NCI-H526 (cell line): ENCODE data around the gene CDC42BPB.
A peak's percentile ranks its signal among the peaks of the same experiment; 100 is the strongest.
"Not testable (repeated sequence)": the region's sequence is repeated elsewhere in the genome, so short reads cannot be mapped to it uniquely, and the experiment has no call there.

Experiments used
- DNase-seq, 2 experiments: peaks; one replicate each; lab custom pipeline; 2025; lab: John Stamatoyannopoulos, UW

Gene CDC42BPB

DNA sequence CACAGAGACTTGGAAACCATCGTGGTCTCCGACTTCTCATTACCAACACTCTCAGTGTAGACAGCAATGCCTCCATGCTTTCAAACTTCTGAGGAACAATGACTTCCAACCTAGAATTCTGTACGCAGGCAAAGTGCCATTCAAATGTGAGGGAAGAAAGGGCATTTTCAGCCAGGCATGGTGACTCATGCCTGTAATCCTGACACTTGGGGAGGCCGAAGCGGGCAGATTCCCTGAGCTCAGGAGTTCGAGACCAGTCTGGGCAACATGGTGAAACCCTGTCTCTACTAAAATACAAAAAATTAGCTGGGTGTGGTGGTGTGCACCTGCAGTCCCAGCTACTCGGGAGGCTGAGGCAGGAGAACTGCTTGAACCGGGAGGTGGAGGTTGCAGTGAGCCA lies 9.9 kb downstream of the CDC42BPB start:
- DNase-seq, result not testable (repeated sequence)

- DNase-seq, result no peak
Measured at GRCh38 chr14:103045371-103045869, 11.9 kb downstream of the CDC42BPB start.

DNA sequence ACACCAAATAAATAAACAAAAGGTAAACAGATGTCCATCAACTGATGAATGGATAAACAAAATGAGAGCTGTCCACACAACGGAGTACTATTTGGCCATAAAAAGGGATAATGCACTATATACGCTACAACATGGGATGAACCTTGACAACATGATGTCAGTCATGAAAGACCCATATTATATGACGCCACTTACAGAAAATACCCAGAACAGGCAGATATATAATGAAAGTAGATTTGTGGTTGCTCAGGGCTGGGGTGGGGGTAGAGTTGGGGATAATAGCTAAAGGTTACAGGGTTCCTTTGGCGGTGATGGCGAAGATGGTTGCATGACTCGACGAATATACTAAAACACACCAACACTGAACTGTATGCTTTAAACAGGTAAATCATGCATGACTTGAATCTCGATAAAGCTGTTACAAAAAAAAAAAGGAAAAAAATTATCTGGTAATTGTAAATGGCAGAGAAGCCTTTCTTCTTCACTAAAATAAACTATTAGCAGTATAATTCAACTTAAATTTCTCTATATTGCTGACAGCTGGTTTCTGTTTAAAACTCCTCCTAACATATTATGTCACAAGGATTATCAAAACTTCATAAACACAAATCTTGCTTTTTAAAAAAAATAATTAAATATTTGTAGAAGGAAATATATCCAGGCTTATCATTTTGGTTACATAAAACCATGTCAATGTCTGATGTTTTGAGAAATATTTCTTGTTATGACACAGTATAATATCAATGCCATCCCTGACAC lies 13.9 kb downstream of the CDC42BPB start:
- DNase-seq, result no peak

DNA sequence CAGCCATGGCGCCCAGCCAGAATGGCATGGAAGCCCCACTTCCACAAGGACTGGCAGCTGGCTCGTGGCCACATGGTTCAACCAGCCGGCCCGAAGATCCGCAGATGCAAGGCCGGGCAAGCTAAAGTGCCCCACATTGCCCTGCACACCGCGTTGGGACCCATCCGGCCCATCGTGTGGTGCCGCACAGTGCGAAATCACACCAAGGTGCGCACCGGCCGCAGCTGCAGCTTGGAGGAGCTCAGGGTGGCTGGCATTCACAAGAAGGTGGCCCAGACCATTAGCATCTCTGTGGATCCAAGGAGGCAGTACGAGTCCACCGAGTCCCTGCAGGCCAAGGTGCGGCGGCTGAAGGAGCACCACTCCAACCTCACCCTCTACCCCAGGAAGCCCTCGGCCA lies 15.9 kb downstream of the CDC42BPB start:
- DNase-seq, result no peak

DNA sequence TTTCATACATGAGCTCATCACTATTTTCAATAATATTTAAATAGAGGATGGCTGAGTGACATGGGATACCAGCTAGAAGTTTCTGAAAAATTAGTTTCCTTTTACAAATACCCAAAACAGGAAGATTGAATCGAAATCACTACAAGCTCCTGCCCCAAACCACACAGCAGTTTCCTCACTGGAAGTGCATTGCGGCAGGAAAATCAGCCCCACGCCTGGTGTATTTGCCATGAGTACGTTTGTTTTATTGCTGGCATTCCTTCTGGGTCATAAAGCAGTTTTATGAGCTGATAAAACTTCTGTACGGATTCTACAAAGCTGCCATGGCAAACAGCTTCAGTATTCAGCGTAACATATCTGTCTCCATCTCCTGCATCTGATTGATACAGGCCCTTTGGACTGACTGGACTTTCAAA lies 23.7 kb downstream of the CDC42BPB start:
- peak; percentile 29 to 30 for DNase-seq

DNA sequence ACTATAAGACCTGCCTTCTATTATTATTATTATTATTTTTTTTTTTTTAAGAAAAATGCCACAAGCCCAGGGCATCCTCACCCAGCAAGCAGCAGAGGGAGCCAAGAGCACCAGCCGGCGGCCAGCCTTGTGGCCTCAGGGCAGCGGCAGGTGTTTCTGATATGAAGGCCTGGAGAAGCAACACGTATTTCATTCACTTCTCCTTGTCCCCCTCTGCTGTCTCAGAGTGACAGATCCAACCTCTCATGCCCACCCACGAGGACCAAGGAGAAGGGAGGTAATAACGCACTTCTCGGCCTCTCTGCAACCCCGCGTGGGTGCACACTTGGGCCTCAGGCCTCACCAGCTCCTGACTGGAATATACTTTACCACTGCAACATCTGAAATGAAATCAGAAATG lies 25.4 kb downstream of the CDC42BPB start:
- peak; percentile 63 to 80 for DNase-seq

GRCh38 chr14:103031566-103031911 lies 25.8 kb downstream of the CDC42BPB start:
- peak; percentile 62 to 82 for DNase-seq

DNA sequence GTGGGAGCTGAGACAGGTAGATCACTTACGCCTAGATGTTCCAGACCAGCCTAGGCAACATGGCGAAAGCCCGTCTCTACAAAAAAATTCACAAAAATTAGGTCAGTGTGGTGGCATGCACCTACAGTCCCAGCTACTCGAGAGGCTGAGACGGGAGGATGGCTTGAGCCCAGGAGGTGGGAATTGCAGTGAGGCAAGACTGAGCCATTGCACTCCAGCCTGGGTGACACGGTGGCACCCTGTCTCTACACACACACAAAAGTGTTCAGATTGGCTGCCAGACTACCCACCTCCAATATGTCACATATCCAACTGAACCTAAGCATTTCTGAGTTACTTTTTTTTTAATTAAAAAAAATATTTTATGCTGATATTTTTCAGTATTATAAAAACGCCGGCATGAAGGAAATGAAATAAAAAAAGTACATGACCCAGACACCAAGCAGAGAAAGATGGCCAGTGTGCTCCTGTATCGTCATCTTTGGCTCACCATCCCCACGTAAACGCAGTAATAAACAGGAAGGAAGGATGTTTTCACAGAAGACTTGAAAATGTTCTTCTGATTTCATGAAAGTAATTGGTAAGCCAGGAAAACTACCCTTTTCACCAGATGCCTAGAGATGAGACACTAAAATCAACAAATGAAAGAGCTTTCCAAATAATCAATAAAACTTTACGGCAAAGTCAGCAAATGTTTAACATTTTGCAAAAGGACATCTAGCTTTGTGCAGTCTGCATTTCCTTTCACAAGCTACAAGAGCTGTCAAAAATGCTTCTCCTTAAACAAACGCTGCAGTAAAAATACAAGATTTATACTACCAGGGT lies 26.4 kb downstream of the CDC42BPB start:
- DNase-seq, result no peak

DNA sequence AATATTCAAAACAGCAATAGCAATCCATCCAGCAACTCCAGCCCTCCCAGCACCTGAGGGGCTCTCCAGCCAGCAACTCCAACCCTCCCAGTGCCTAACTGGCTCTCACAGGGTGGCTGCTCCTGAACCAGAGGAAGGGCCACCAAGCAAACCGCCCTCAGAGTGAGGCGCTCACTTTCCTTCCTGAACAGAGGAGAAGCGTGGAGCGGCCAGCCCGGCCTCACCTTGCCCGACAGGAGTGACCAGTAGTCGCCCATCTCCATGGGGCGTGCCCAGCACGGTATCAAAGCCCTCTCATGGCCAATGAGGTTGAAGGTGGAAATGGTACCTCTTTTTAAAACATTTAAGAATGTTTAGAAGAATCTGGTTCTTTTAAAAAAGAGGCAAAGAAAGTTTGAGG lies 27.4 kb downstream of the CDC42BPB start:
- DNase-seq, result peak in 1 of 2 experiments; percentile 17

GRCh38 chr14:103028772-103029171 lies 28.6 kb downstream of the CDC42BPB start:
- no peak for DNase-seq

- DNase-seq, result no peak
Measured at GRCh38 chr14:103028161-103028767, 29.1 kb downstream of the CDC42BPB start.

DNA sequence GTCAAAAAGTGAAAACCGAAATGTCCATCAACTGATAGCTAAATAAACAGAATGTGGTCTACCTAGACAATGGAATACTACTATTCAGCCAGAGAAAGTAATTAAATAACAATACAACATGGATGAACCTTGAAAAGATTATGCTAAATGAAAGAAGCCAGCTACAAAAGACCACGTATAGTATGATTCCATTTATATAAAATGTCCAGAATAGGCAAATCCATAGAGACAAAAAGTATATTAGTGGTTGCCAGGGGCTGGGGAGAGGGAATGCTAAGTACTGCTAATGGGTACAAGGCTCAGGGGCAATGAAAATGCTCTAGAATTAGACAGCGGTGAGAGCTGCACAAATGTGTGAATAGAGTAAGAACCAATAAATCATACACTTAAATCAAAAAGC lies 29.9 kb downstream of the CDC42BPB start:
- no peak for DNase-seq

- DNase-seq, result no peak
Measured at GRCh38 chr14:103026988-103027387, 30.4 kb downstream of the CDC42BPB start.

- not testable (repeated sequence) for DNase-seq
Measured at GRCh38 chr14:103026196-103026595, 31.2 kb downstream of the CDC42BPB start.

DNA sequence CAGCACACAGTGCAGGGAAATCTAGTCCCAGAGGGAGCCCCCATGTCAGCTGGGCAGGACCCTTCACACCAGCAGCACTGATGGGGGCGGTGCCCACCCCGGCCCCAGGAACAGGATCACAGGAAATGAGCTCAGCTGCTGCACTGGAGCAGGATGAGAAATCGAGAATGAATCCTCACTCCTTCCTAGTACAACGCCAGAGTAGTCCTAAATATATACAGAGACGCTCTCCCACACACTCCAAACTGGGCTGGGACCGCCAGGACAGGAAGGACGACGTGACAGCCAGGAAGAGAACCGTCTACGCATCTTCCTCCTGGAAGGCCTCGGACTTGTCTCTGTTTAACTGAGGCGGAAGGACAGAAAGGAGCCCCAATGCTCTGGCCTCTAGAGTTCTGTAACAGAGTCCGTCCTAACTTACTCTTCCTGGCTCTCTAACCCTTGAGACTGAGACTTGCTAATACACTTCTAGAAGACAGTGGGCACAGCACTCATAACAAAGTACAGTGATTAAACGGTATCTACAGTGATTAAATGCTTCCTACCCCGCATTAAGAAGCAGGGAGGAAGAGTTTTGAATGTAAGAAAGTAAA lies 33.4 kb downstream of the CDC42BPB start:
- DNase-seq, result no peak

GRCh38 chr14:103022685-103023044 lies 34.7 kb downstream of the CDC42BPB start:
- no peak for DNase-seq

DNA sequence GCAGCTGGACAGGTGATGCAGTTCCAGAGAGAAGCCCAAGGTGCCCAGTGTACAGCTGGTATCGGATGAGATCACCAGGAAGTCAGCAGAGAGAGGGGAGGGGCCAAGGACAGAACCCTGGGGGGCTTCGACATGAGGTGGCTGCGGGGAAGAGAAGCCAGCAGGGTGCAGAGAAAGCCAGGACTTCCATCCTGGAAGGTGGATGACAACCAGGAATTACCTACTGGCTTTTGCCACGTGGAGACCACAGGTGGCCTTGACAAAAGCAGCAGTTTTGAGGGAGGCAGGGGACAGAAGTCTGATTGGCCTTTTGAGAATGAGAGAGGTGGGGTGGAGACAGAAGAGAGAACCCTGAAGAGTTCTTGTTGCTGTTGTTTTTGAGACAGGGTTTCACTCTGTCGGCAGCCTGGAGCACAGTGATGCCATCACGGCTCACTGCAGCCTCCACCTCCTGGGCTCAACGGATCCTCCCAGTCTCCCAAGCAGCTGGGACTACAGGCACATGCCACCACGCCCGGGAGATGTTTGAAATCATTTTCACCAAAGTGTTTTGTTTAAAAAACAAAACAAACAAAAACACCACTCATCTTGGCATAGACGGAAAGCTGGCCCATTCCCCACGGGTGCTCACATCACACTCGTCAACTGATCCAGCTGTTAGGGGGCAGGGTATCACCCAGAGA lies 35.2 kb downstream of the CDC42BPB start:
- peak in 1 of 2 experiments; percentile 23 for DNase-seq

DNA sequence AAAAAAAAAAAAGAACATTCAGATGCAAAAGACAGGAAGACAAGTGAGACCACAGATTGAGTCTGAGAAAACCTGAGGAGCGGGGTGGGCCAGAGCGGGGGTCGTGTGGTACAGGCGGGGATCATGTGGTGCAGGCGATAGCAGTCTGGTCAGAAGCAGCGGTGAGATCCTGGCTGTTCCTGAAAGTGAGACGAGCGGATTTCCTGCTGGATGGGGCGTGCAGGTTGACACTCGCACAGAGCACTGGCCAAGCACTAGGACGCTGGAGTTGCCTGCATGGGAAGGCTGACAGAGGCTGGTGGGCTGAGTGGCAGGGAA lies 35.7 kb downstream of the CDC42BPB start:
- no peak for DNase-seq

GRCh38 chr14:103020271-103021170 lies 36.8 kb downstream of the CDC42BPB start:
- no peak for DNase-seq

DNA sequence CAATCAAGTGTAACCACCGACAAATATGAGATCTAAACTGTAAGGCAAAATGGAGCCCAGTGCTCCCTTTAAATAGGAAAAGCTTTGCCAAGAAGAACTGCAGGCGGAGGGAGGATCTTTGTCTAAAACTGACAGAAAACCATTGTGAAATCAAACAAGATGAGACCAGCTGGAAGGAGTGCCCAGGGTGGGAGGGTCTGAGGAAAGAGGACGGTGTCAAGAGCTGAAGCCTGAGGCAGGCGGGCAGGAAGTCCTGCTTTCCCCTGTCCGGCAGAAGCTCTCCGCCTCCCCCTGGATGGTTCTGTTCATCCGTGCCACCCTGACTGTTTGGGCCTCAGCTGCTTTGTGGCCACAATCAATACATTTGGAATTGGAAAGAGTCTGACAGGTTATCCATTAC lies 37.5 kb downstream of the CDC42BPB start:
- no peak for DNase-seq

DNA sequence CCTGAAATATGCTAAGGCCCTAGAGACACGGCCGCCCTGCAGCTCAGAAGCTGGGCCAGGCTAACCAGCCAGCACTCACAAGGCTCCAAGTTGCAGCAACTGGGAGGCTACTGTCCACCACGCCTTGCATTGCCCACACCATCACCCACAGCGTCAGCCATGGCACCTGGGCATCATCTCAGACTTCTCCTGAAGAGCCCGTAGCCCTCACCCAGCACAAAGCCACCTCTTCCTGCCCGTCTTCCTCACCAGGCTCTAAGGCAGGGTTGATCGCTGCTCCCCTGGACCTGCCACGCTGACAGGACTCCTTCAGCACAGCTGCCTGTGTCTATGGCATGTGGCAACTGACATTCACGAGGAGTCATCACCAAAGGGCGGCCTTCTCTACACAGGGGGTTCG lies 38.1 kb downstream of the CDC42BPB start:
- DNase-seq, result no peak
